OCI-LY1 (cell line): ENCODE data around the gene JPT1.
A peak's percentile ranks its signal among the peaks of the same experiment; 100 is the strongest.

Source experiments
- H2AFZ ChIP-seq: fragments of 200-600 bp; sonication (generic), shearing (Covaris generic); 2 replicates; pipeline ENCODE4 v1.6.0; 2014; ENCODE audit warnings: antibody characterized with exemption, mild to moderate bottlenecking, low read length
- H3F3A ChIP-seq: fragments of 200-600 bp; sonication (generic), shearing (Covaris generic); 2 replicates; pipeline ENCODE4 v1.6.0; 2014; ENCODE audit warnings: mild to moderate bottlenecking, antibody characterized with exemption, low read length, moderate library complexity; ENCODE audit not compliant: insufficient read depth
- H3K27ac ChIP-seq: fragments of 200-600 bp; sonication (generic); 2 replicates; pipeline ENCODE4 v1.5.1; 2014; ENCODE audit warnings: low read length, mixed run types, mild to moderate bottlenecking, low read depth; ENCODE audit not compliant: poor library complexity, severe bottlenecking
- H3K27me3 ChIP-seq: fragments of 200-600 bp; sonication (generic); 2 replicates; pipeline ENCODE4 v1.6.0; 2014; ENCODE audit warnings: antibody characterized with exemption, mild to moderate bottlenecking, low read length, moderate library complexity; ENCODE audit not compliant: insufficient read depth
- H3K36me3 ChIP-seq: fragments of 200-600 bp; sonication (generic); 2 replicates; pipeline ENCODE4 v1.6.1; 2014; ENCODE audit warnings: mild to moderate bottlenecking, antibody characterized with exemption, low read length, moderate library complexity, mixed read lengths; ENCODE audit not compliant: insufficient read depth
- H3K4me1 ChIP-seq: fragments of 200-600 bp; sonication (generic); 2 replicates; pipeline ENCODE4 v1.5.1; 2014; ENCODE audit warnings: mild to moderate bottlenecking, low read length, moderate library complexity; ENCODE audit not compliant: insufficient read depth, severe bottlenecking
- H3K4me2 ChIP-seq: fragments of 200-600 bp; sonication (generic), shearing (Covaris generic); 2 replicates; pipeline ENCODE4 v1.6.1; 2014; ENCODE audit warnings: low read length
- H3K4me3 ChIP-seq: fragments of 200-600 bp; sonication (generic); 2 replicates; pipeline ENCODE4 v1.5.1; 2014; ENCODE audit warnings: low read length, low read depth, mild to moderate bottlenecking, mixed read lengths; ENCODE audit not compliant: poor library complexity, severe bottlenecking
- H3K79me2 ChIP-seq: fragments of 200-600 bp; shearing (Covaris generic); 2 replicates; pipeline ENCODE4 v1.6.1; 2016; ENCODE audit warnings: mixed run types, low read length, mixed read lengths; ENCODE audit not compliant: insufficient read depth
- H3K9ac ChIP-seq: fragments of 200-600 bp; sonication (generic), shearing (Covaris generic); 2 replicates; pipeline ENCODE4 v1.6.1; 2014; ENCODE audit warnings: mild to moderate bottlenecking, low read length, mixed read lengths
- H3K9me2 ChIP-seq: fragments of 200-600 bp; sonication (generic), shearing (Covaris generic); 2 replicates; pipeline ENCODE4 v1.6.1; 2014; ENCODE audit warnings: low read depth, mild to moderate bottlenecking, low read length, mixed read lengths
- H3K9me3 ChIP-seq: fragments of 200-600 bp; shearing (Covaris generic); 2 replicates; pipeline ENCODE4 v1.6.1; 2014; ENCODE audit warnings: low read length, mixed read lengths
- H4K20me1 ChIP-seq: fragments of 200-600 bp; sonication (generic), shearing (Covaris generic); 2 replicates; pipeline ENCODE4 v1.6.0; 2016; ENCODE audit warnings: mild to moderate bottlenecking, low read length; ENCODE audit not compliant: insufficient read depth
- EZH2 ChIP-seq: fragments of 200-600 bp; sonication (generic), shearing (Covaris generic); IDR thresholded peaks from 2 replicates; pipeline ENCODE4 v1.8.0; 2017; ENCODE audit warnings: borderline replicate concordance, mixed run types, mild to moderate bottlenecking, antibody characterized with exemption, low read length, moderate library complexity, mixed read lengths
- TF ChIP-seq, protein P1 (sequence below): fragments of 200-600 bp; sonication (generic), shearing (Covaris generic); IDR thresholded peaks from 2 replicates; pipeline ENCODE4 v1.5.1; 2017; ENCODE audit warnings: mild to moderate bottlenecking, antibody characterized with exemption, low read length, moderate library complexity, mixed read lengths

Gene JPT1, protein sequence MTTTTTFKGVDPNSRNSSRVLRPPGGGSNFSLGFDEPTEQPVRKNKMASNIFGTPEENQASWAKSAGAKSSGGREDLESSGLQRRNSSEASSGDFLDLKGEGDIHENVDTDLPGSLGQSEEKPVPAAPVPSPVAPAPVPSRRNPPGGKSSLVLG

DNA sequence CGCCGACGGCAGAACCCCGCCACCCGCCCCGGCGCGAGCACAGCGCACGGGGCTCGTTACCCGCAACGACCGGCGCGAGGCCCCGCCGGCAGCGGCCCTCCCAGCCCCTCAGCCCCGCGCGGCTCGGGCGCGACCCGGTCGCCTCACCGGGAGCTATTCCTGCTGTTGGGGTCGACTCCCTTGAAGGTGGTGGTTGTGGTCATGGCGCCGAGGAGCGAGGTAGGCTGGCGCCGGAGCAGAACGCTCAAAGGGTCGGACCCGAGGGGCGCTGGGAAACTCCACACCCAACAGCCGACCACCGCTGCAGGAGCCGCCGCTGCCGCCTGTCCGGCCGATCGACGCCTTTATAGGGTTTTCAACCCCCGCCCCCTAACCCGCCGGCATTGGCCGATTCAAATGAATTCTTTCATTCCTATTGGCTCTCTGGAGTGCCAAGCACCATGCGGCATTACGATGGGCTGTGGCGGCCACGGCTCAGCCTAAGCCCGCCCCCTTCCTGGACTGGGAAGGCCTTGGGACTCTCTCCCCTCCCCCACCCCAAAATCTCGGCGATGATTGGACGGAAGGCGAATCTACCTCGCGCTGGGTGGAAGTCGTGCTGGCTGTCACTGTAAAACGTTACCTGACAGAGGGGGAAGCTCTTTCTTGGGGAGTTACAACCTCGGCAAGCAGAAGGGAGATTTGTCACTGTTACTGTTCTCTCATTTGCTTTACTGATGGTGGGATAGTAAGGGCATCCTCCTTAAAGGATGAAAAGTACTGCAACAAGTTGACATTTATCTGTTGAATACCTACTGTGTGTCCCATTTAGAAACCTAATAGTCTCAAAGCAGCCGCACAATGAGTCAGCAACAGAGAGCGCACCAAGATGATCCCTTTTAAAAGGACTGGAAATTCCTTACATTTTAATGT lies at the start of gene JPT1:
Gene JPT1, minus strand, starts transcription at position 318 of the 912 bp plus-strand sequence. Its CDS starts 115 bp downstream, at position 203.
- Histone ChIP-seq H3K27ac (peak within 1 kb of the TSS; percentile 77), H3K4me3 (peak within 1 kb of the TSS; percentile 100), H3K9me3 (no peaks in the 10 kb centered on the region), H3K9me2 (no peaks in the 10 kb centered on the region), H3K36me3 (peaks cover 18% of the 10 kb centered on the region; the same call in 1 of the 2 replicates), H3K4me2 (peak within 1 kb of the TSS; percentile 100), H3K79me2 (peaks cover 47% of the 10 kb centered on the region), H3K27me3 (no peaks in the 10 kb centered on the region), H3K4me1 (peaks cover 21% of the 10 kb centered on the region), H2AFZ (no peak within 1 kb of the TSS), H4K20me1 (no peaks in the 10 kb centered on the region), H3F3A (no peaks in the 10 kb centered on the region), H3K9ac (peak within 1 kb of the TSS; percentile 100)
- TF ChIP-seq, protein P1, sequence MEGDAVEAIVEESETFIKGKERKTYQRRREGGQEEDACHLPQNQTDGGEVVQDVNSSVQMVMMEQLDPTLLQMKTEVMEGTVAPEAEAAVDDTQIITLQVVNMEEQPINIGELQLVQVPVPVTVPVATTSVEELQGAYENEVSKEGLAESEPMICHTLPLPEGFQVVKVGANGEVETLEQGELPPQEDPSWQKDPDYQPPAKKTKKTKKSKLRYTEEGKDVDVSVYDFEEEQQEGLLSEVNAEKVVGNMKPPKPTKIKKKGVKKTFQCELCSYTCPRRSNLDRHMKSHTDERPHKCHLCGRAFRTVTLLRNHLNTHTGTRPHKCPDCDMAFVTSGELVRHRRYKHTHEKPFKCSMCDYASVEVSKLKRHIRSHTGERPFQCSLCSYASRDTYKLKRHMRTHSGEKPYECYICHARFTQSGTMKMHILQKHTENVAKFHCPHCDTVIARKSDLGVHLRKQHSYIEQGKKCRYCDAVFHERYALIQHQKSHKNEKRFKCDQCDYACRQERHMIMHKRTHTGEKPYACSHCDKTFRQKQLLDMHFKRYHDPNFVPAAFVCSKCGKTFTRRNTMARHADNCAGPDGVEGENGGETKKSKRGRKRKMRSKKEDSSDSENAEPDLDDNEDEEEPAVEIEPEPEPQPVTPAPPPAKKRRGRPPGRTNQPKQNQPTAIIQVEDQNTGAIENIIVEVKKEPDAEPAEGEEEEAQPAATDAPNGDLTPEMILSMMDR, result no peak
- TF ChIP-seq EZH2, result no peak

DNA sequence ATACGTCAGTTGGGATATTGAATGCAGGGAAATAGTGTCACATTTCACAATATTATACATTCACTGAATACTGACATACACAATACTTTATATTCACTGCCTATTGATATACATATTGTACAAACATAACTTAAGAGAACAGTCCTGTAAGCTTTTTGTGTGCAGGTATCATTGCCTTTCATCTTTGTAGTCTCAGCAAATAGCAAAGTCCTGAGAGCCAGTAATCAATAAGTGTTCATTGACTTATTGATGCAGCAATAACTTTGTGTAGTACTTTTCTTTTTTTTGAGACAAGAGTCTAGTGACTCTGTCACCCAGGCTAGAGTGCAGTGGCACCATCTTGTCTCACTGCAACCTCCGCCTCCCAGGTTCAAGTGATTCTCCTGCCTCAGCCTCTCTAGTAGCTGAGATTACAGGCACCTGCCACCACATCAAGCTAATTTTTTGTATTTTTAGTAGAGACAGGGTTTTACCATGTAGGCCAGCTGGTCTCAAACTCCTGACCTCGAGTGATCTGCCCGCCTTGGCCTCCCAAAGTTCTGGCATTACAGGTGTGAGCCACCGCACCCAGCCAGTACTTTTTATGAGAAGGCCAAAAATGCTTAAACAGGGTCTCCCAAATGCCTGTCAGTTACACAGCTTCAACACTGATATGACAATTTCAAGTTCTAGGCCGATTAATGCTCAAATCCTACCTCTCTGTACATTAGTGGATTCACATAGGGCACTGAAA lies 45.7 kb upstream of the JPT1 start:
- no peaks in the 10 kb centered on the region for H3K79me2 ChIP-seq
- H3K4me3 ChIP-seq, result no peak overlapping the region
- TF ChIP-seq, protein P1, result no peak
- TF ChIP-seq EZH2, result no peak
- no peaks in the 10 kb centered on the region for H3K9me2 ChIP-seq
- H3K36me3 ChIP-seq, result no peaks in the 10 kb centered on the region
- H3K27ac ChIP-seq, result no peak overlapping the region
- H3K9me3 ChIP-seq, result no peaks in the 10 kb centered on the region
- no peak overlapping the region for H3K9ac ChIP-seq
- H2AFZ ChIP-seq, result no peak overlapping the region
- H3K4me1 ChIP-seq, result peaks cover 9% of the 10 kb centered on the region
- H3K4me2 ChIP-seq, result no peak overlapping the region
- no peaks in the 10 kb centered on the region for H3K27me3 ChIP-seq
- no peaks in the 10 kb centered on the region for H3F3A ChIP-seq
- H4K20me1 ChIP-seq, result no peaks in the 10 kb centered on the region

DNA sequence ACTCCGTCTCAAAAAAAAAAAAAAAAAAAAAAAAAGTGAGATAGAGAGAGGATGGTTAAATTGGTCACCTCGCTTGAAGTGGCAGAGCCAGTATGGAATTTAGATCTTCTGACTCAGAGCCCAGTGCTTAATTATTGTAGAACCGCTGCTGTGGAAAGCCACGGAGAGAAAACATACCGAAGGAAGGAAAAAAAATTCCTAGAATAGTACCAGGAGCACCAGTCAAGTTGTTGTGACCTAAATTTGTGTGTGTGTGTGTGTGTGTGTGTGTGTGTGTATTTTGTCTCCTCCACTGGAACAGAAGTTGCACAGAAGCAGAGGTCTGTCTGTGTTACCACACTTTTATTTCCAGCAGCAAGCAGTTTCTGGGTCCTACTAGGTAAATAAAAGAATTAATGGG lies 40.6 kb upstream of the JPT1 start:
- Histone ChIP-seq H3F3A (no peaks in the 10 kb centered on the region), H3K4me3 (no peak overlapping the region), H3K79me2 (no peaks in the 10 kb centered on the region), H3K36me3 (no peaks in the 10 kb centered on the region), H2AFZ (no peak overlapping the region), H3K27ac (no peak overlapping the region), H3K4me2 (no peak overlapping the region), H3K9me3 (no peaks in the 10 kb centered on the region), H3K9ac (no peak overlapping the region), H3K4me1 (no peaks in the 10 kb centered on the region), H3K27me3 (no peaks in the 10 kb centered on the region), H3K9me2 (no peaks in the 10 kb centered on the region), H4K20me1 (no peaks in the 10 kb centered on the region)
- TF ChIP-seq, protein P1, result no peak
- no peak for TF ChIP-seq EZH2
